H9 (cell line): Measurements from ENCODE around the gene MEN1. TPM values are rescaled to one million over a fixed set of nuclear protein-coding genes. Genes with fewer than 3 reads are reported as not detected.

Experiments used
- DNase-seq: peaks from one replicate; pipeline ENCODE4 v3.0.0-alpha.2; 2017
- H2AFZ ChIP-seq: one replicate; pipeline ENCODE4 v1.6.1; 2013; ENCODE audit warnings: mild to moderate bottlenecking, low read length, control low read depth, moderate library complexity
- H2AK5ac ChIP-seq: 2 replicates; pipeline ENCODE4 v1.6.1; 2013; ENCODE audit warnings: low read length, control low read depth, mixed read lengths; ENCODE audit not compliant: insufficient read length
- H2BK120ac ChIP-seq: one replicate; pipeline ENCODE4 v1.6.1; 2013; ENCODE audit warnings: low read depth, mild to moderate bottlenecking, low read length, control low read depth, inconsistent platforms; ENCODE audit not compliant: poor library complexity, severe bottlenecking
- H2BK12ac ChIP-seq: 2 replicates; pipeline ENCODE4 v1.6.1; 2013; ENCODE audit warnings: low read length, control low read depth, mixed read lengths, low read depth; ENCODE audit not compliant: insufficient read length
- H2BK15ac ChIP-seq: 2 replicates; pipeline ENCODE4 v1.6.1; 2013; ENCODE audit warnings: low read depth, low read length, control low read depth
- H2BK20ac ChIP-seq: one replicate; pipeline ENCODE4 v1.6.1; 2013; ENCODE audit warnings: low read depth, mild to moderate bottlenecking, low read length, control low read depth, inconsistent platforms; ENCODE audit not compliant: poor library complexity, severe bottlenecking
- H2BK5ac ChIP-seq: 2 replicates; pipeline ENCODE4 v1.6.1; 2013; ENCODE audit warnings: low read length, control low read depth, mixed read lengths; ENCODE audit not compliant: insufficient read length
- H3K14ac ChIP-seq: 2 replicates; pipeline ENCODE4 v1.6.1; 2013; ENCODE audit warnings: low read length, control low read depth; ENCODE audit not compliant: insufficient read depth
- H3K18ac ChIP-seq: 2 replicates; pipeline ENCODE4 v1.6.1; 2013; ENCODE audit warnings: low read depth, mild to moderate bottlenecking, mixed read lengths, low read length, control low read depth; ENCODE audit not compliant: insufficient read length
- H3K23ac ChIP-seq: 2 replicates; pipeline ENCODE4 v1.6.1; 2013; ENCODE audit warnings: low read length, control low read depth, mixed read lengths, low read depth; ENCODE audit not compliant: insufficient read length
- H3K23me2 ChIP-seq: 2 replicates; pipeline ENCODE4 v1.6.1; 2013; ENCODE audit warnings: low read depth, mild to moderate bottlenecking, mixed read lengths, low read length, control low read depth; ENCODE audit not compliant: insufficient read length, poor library complexity, severe bottlenecking
- H3K27ac ChIP-seq: 2 replicates; pipeline ENCODE4 v1.5.1; 2013; ENCODE audit warnings: low read length, control low read depth, mixed read lengths, low read depth; ENCODE audit not compliant: insufficient read length
- H3K27me3 ChIP-seq: 2 replicates; pipeline ENCODE4 v1.6.1; 2013; ENCODE audit warnings: low read length, control low read depth, inconsistent platforms; ENCODE audit not compliant: insufficient read depth
- H3K4ac ChIP-seq: 2 replicates; pipeline ENCODE4 v1.6.1; 2013; ENCODE audit warnings: low read depth, mild to moderate bottlenecking, control low read depth, inconsistent platforms, low read length, moderate library complexity
- H3K4me1 ChIP-seq: 2 replicates; pipeline ENCODE4 v1.6.1; 2013; ENCODE audit warnings: low read length, control low read depth, inconsistent platforms; ENCODE audit not compliant: insufficient read depth
- H3K4me2 ChIP-seq: 2 replicates; pipeline ENCODE4 v1.6.1; 2013; ENCODE audit warnings: low read length, control low read depth, mixed read lengths; ENCODE audit not compliant: insufficient read length, insufficient read depth
- H3K56ac ChIP-seq: 2 replicates; pipeline ENCODE4 v1.6.1; 2013; ENCODE audit warnings: low read depth, mild to moderate bottlenecking, mixed read lengths, low read length, control low read depth; ENCODE audit not compliant: insufficient read length
- H3K79me1 ChIP-seq: 2 replicates; pipeline ENCODE4 v1.6.1; 2013; ENCODE audit warnings: low read depth, mild to moderate bottlenecking, moderate library complexity, low read length, control low read depth, inconsistent platforms; ENCODE audit not compliant: insufficient read depth, poor library complexity, severe bottlenecking
- H3K79me2 ChIP-seq: 2 replicates; pipeline ENCODE4 v1.6.1; 2013; ENCODE audit warnings: low read length, control low read depth, inconsistent platforms; ENCODE audit not compliant: insufficient read depth
- H3K9ac ChIP-seq: 2 replicates; pipeline ENCODE4 v1.6.1; 2013; ENCODE audit warnings: low read length, control low read depth, mixed read lengths; ENCODE audit not compliant: insufficient read length; ENCODE audit errors: extremely low read depth
- H3K9me3 ChIP-seq: one replicate; pipeline ENCODE4 v1.6.1; 2013; ENCODE audit warnings: low read depth, low read length, inconsistent platforms; ENCODE audit not compliant: control insufficient read depth
- H3T11ph ChIP-seq: one replicate; pipeline ENCODE4 v1.6.1; 2013; ENCODE audit warnings: mild to moderate bottlenecking, low read length, control low read depth, inconsistent platforms
- H4K20me1 ChIP-seq: one replicate; pipeline ENCODE4 v1.6.1; 2013; ENCODE audit not compliant: control insufficient read depth, insufficient read length, insufficient read depth
- H4K5ac ChIP-seq: 2 replicates; pipeline ENCODE4 v1.6.1; 2013; ENCODE audit warnings: low read depth, mild to moderate bottlenecking, mixed read lengths, low read length, control low read depth; ENCODE audit not compliant: insufficient read length
- H4K8ac ChIP-seq: replicated peaks from 2 replicates; pipeline ENCODE4 v1.6.1; 2013; ENCODE audit warnings: low read length, control low read depth, mixed read lengths, low read depth; ENCODE audit not compliant: insufficient read length
- H4K91ac ChIP-seq: 2 replicates; pipeline ENCODE4 v1.6.1; 2013; ENCODE audit warnings: low read depth, mild to moderate bottlenecking, moderate library complexity, mixed read lengths, low read length, control low read depth; ENCODE audit not compliant: insufficient read length
- H3K27ac Mint-ChIP-seq, 3 experiments: 2 replicates in 2 of 3; 3 replicates in 1 of 3; pipeline ENCODE4 v1.8.0; 2020 to 2021; ENCODE audit warnings: mixed read lengths in 3 of 3, mild to moderate bottlenecking in 1 of 3, moderate library complexity in 1 of 3
- H3K27me3 Mint-ChIP-seq: 2 replicates; pipeline ENCODE4 v1.8.0; 2021; ENCODE audit warnings: low read depth, mild to moderate bottlenecking, moderate library complexity, mixed read lengths
- H3K36me3 Mint-ChIP-seq, 3 experiments: 2 replicates in 2 of 3; 3 replicates in 1 of 3; pipeline ENCODE4 v1.8.0; 2020 to 2021; ENCODE audit warnings: low read depth in 3 of 3, mixed read lengths in 3 of 3; ENCODE audit not compliant: insufficient read depth in 1 of 3
- H3K4me1 Mint-ChIP-seq, 2 experiments: 2 replicates each; pipeline ENCODE4 v1.8.0; 2020; ENCODE audit warnings: mixed read lengths in 2 of 2
- H3K4me3 Mint-ChIP-seq, 2 experiments: 2 replicates in 1 of 2; 3 replicates in 1 of 2; pipeline ENCODE4 v1.8.0; 2020 to 2021; ENCODE audit warnings: mild to moderate bottlenecking in 2 of 2, mixed read lengths in 2 of 2, moderate library complexity in 1 of 2
- H3K9me3 Mint-ChIP-seq, 2 experiments: 2 replicates in 1 of 2; 3 replicates in 1 of 2; pipeline ENCODE4 v1.8.0; 2020; ENCODE audit warnings: mild to moderate bottlenecking in 2 of 2, mixed read lengths in 2 of 2, moderate library complexity in 1 of 2
- CTCF ChIP-seq: fragments of 200-600 bp; sonication (generic); conservative IDR thresholded peaks from 3 replicates; pipeline ENCODE4 v1.8.0; 2021; ENCODE audit warnings: antibody characterized with exemption, mild to moderate bottlenecking
- WGBS: extraction: QIAGEN DNeasy Blood & Tissue Kit; methylation state at CpG from one replicate; pipeline ENCODE4 v1.1.7; 2013; ENCODE audit warnings: missing lambda C conversion rate, low lambda C conversion rate, mixed read lengths; ENCODE audit not compliant: insufficient read length; ENCODE audit errors: extremely low coverage; 5-methylcytosine and 5-hydroxymethylcytosine counted together
- total RNA-seq: library from RNA; stranded (reverse); gene quantifications from 2 replicates; pipeline ENCODE4 v1.2.1, GENCODE V29; 2021

MEN1 gene
- total RNA-seq, 1 experiment from 2014 or later, result 49.9 TPM

- Histone ChIP-seq H3K18ac (no peak overlapping the region), H2BK120ac (no peak overlapping the region), H3K27ac (no peak overlapping the region), H3K4ac (no peak overlapping the region), H3T11ph (no peak overlapping the region), H3K14ac (no peak overlapping the region), H2AK5ac (no peak overlapping the region), H3K4me1 (no peaks in the 10 kb centered on the region), H2BK20ac (no peak overlapping the region), H3K9me3 (no peaks in the 10 kb centered on the region), H3K79me2 (no peaks in the 10 kb centered on the region), H3K23ac (no peak overlapping the region), H2AFZ (no peak overlapping the region), H2BK5ac (no peak overlapping the region), H3K4me2 (no peak overlapping the region), H4K91ac (no peak overlapping the region), H3K9ac (no peak overlapping the region), H3K23me2 (no peaks in the 10 kb centered on the region), H4K5ac (no peak overlapping the region), H4K8ac (no peak overlapping the region), H2BK12ac (no peak overlapping the region), H3K27me3 (no peaks in the 10 kb centered on the region), H3K79me1 (no peaks in the 10 kb centered on the region), H2BK15ac (no peak overlapping the region), H3K56ac (no peak overlapping the region), H4K20me1 (no peaks in the 10 kb centered on the region)
- no CpG with 5 or more reads among the region's 12 CpGs for WGBS
- DNase-seq, result no peak
- Mint-ChIP-seq H3K36me3 (peaks cover 0 to 35% (median 16%) of the 10 kb centered on the region in 3 experiments; a peak in 4 of 7 replicates), H3K27me3 (no peaks in the 10 kb centered on the region), H3K4me3 (no peak overlapping the region; a peak in 1 of 5 replicates), H3K27ac (no peak overlapping the region), H3K9me3 (no peaks in the 10 kb centered on the region), H3K4me1 (no peaks in the 10 kb centered on the region)
- TF ChIP-seq CTCF, result no peak
Measured at GRCh38 chr11:64833198-64833502, 22.8 kb upstream of the MEN1 start.
